Astrocyte of the spinal cord (primary cell): ENCODE results near the gene PES1.
"Not testable (repeated sequence)": the region's sequence is repeated elsewhere in the genome, so short reads cannot be mapped to it uniquely, and the experiment has no call there.

ENCODE experiments used
- DNase-seq: peaks from one replicate; pipeline ENCODE4 v3.0.0; 2011; ENCODE audit warnings: low read depth, low spot score
- H3K4me3 ChIP-seq: 2 replicates; pipeline ENCODE4 v1.5.1; 2011; ENCODE audit warnings: low read depth, mild to moderate bottlenecking, low read length, moderate library complexity
- CTCF ChIP-seq: IDR thresholded peaks from 2 replicates; pipeline ENCODE4 v1.5.1; 2012; ENCODE audit warnings: low read depth, mild to moderate bottlenecking, low read length, inconsistent platforms
- in situ Hi-C: cut with HindIII; loops from 2 replicates; pipeline ENCODE4 v1.10.0; 2017; ENCODE audit warnings: low sequenced_read_pairs

Gene PES1

GRCh38 chr22:30569674-30570202 is 22.0 kb downstream of the PES1 start:
- no peak for DNase-seq

GRCh38 chr22:30568137-30568805 is 23.4 kb downstream of the PES1 start:
- no peak for DNase-seq
- no peak for TF ChIP-seq CTCF
- in situ Hi-C loops = no loop called here
- no peak overlapping the region for H3K4me3 ChIP-seq

More at GRCh38 chr22:30569674-30570202, 22.0 kb downstream of the PES1 start:
- no peak overlapping the region for H3K4me3 ChIP-seq
- in situ Hi-C loops = no loop called here
- no peak for TF ChIP-seq CTCF

GRCh38 chr22:30567277-30567676 is 24.4 kb downstream of the PES1 start:
- in situ Hi-C loops, DNase-seq, H3K4me3 ChIP-seq: not testable (repeated sequence)

GRCh38 chr22:30566125-30566524 is 25.6 kb downstream of the PES1 start:
- no peak for TF ChIP-seq CTCF
- DNase-seq = no peak
- H3K4me3 ChIP-seq = no peak overlapping the region
- in situ Hi-C loops = no loop called here

GRCh38 chr22:30565341-30565740 is 26.4 kb downstream of the PES1 start:
- in situ Hi-C loops = no loop called here
- DNase-seq = no peak
- H3K4me3 ChIP-seq = no peak overlapping the region
- TF ChIP-seq CTCF = no peak

GRCh38 chr22:30564761-30565119 is 27.0 kb downstream of the PES1 start:
- DNase-seq = no peak
- TF ChIP-seq CTCF = no peak
- no peak overlapping the region for H3K4me3 ChIP-seq
- in situ Hi-C loops = no loop called here

GRCh38 chr22:30564045-30564760 is 27.5 kb downstream of the PES1 start:
- in situ Hi-C loops = no loop called here
- DNase-seq = no peak
- TF ChIP-seq CTCF = no peak
- H3K4me3 ChIP-seq = no peak overlapping the region
